Measurements from ENCODE around the gene HOXA6.

Gene HOXA6

GRCh38 chr7:27172823-27173510 lies 25.4 kb upstream of the HOXA6 start:
- DNase-seq = peak; percentile 11

GRCh38 chr7:27172315-27172774 lies 24.8 kb upstream of the HOXA6 start:
- DNase-seq = no peak

- DNase-seq = no peak
Measured at GRCh38 chr7:27171637-27172314, 24.2 kb upstream of the HOXA6 start.

GRCh38 chr7:27171325-27171636 lies 23.7 kb upstream of the HOXA6 start:
- no peak for DNase-seq

- DNase-seq = no peak
Measured at GRCh38 chr7:27170426-27171324, 23.1 kb upstream of the HOXA6 start.

- DNase-seq = no peak
Measured at GRCh38 chr7:27169658-27170425, 22.3 kb upstream of the HOXA6 start.

GRCh38 chr7:27168265-27168947 lies 20.8 kb upstream of the HOXA6 start:
- no peak for DNase-seq

- DNase-seq = no peak
Measured at GRCh38 chr7:27167916-27168264, 20.3 kb upstream of the HOXA6 start.

GRCh38 chr7:27166531-27167505 lies 19.2 kb upstream of the HOXA6 start:
- DNase-seq = no peak

- DNase-seq = no peak
Measured at GRCh38 chr7:27165996-27166530, 18.5 kb upstream of the HOXA6 start.

GRCh38 chr7:27165089-27165995 lies 17.8 kb upstream of the HOXA6 start, which contains the start of gene HOXA9:
Gene HOXA9, minus strand, starts transcription at chr7:27165537. Its CDS starts 80 bp downstream, at chr7:27165457.
- no peak for DNase-seq

GRCh38 chr7:27164367-27165088 lies 17.0 kb upstream of the HOXA6 start:
- DNase-seq = no peak

GRCh38 chr7:27164045-27164366 lies 16.4 kb upstream of the HOXA6 start:
- no peak for DNase-seq

- DNase-seq = no peak
Measured at GRCh38 chr7:27163288-27164044, 15.9 kb upstream of the HOXA6 start.

- DNase-seq = no peak
Measured at GRCh38 chr7:27162561-27163287, 15.2 kb upstream of the HOXA6 start.

GRCh38 chr7:27161721-27162560 lies 14.4 kb upstream of the HOXA6 start:
- no peak for DNase-seq

Data from NCI-H774 (cell line).